ENCODE measurements around the gene RAX. TPM values are rescaled to one million over a fixed set of nuclear protein-coding genes. Genes with fewer than 3 reads are reported as not detected.

The RAX gene
- total RNA-seq (2014; rRNA removed; shearing (Covaris generic)) = not detected in 2 replicates
- polyA plus RNA-seq (2015; cell fraction: cytosol; rRNA removed) = not detected in 2 replicates
- polyA plus RNA-seq (2015; cell fraction: nucleus; rRNA removed) = not detected in 2 replicates

DNA sequence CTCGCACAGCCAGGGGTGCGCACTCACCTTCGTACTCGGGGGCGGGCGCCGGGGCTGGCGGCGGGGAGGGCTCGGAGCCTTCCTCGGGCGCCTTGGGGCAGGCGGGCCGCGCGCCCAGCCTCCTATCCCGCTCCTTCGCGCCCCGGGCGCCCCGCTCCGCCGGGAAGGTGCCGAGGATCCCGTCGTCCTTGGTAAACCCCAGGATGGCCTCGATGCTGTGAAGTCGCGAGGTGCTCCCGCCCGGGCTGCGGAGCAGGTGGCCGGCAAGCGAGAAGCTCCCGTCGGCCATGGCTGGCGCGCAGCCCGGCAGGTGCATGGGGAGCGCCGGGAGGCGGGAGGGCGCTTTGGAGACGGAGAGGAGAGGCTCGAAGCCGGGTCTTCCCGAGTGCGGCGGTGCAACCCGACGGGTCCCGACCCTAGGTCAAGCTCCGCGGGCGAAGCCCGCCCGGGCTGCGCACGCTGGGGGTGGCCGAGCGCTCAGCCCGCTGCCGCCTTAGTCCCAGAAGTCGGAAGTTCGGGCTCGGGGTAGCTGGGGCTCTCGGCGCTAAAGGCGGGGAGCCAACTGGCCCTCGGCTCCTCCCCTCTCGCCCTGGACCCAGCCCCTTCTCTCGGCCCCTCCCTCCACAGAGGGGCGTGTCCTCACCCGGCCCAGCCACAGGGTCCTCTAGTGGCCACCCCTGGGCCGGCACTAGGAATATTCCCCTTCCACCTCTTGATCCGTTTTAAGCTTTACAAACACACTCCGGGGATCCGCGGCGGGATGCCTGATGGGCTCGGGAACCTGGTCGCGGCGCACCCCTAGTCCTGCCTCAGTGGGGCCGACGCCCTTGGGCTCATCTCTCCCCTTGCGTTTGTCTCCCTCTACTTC lies at the start of gene RAX:
Gene RAX (minus strand): TSS at position 564 of the 868 bp plus-strand sequence. CDS start 248 bp downstream, at position 316.
- peak; percentile 21 for DNase-seq (ENCODE audit: low read depth)

DNA sequence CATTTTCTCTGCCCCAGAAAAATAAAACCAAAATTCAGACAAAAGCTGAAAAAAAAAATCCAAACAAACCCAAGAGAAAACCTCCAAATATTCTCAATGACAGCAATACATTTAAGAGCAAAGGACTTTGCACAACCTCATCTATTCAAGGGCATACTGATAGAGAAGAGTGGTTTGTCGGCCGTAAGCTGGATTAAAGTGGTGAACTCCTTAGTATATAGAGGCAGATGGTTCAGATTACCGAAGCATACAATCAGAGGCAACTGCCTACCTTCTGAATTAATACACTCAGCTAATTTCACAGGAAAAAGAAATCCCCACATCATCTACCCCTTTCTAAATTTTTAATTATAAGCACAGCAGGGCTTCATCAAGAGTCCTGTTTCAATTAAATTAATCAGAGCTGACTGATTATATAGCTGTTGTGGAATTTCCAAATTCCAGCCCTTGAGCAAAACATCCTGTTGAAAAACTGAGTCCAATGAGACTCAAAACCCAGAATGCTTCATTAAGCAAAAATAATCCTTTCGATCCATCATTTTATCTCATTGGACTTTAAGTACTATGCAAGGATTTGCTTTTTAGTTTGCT lies 45.3 kb upstream of the RAX start, which contains the start of gene CPLX4:
Gene CPLX4 (minus strand): TSS at position 190 of the 591 bp plus-strand sequence. CDS start 187 bp downstream, at position 3.
- DNase-seq (ENCODE audit: low read depth) = no peak

DNA sequence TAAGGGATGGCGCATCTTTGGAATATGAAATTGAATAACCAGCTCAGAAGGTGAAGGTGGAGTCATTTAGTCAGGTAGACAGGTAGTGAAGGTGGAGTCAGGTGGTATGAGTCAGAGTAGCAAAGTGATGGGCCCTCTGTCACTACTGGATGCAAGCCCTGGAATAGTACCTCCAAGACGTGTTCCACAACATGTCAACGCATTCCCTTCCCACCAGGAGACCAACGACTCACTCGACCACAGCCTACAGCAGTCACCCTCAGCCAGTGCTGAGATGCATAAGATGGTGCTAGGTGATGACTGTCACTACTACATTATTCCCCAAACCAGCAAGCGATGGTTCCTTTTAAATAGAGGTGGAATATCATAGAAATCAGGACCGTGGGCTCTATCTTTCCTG lies 38.4 kb upstream of the RAX start:
- DNase-seq (ENCODE audit: low read depth) = peak; percentile 11

DNA sequence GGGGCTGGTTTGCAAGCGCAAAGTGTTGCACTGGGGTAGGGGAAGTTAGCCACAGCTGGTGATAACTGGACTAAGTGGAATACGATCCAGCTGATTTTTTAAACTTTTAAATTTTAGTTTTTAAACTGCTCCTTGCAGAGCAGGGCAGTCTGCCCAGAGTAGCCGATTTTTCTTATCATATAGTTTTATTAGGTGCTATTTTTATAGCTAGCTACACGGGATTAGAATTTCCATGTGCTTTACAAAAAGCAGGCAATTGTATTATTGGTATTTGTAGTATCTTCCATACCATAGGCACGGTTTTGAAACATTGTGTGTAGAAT lies 35.6 kb upstream of the RAX start:
- DNase-seq (ENCODE audit: low read depth) = no peak

DNA sequence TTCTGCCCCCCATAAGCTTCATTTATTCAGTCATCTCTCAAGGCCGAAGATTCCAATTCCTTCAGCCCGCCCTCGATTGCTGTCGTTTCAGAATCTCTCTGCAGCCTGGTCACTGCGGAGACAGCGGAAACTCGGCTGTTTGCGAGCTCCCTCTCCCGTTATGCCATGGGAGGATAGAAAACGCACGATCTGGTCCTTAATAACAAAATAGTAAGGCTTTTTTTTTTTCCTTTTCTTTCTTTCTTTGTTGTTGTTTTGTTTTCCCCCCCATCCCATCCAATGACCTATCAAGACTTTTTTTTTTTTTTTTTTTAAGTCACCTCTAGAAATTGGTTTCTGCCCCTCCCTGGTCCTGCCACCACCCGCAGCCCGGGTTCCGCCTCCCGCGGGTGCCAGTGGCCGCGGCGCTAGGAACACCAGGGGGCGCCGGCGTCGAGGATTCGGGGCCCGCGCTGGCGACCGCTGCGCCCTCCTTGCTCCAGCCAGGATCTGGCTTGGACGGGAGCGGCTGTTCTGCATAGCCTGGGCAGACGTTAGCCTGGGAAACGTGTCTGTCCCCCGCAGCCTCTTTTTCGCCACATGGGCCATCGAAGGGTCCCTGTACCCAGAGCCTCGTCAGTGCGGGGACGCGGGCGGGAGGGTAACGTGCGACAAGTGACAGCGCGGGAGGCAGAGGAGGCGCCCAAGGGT lies 35.1 kb upstream of the RAX start:
- DNase-seq (ENCODE audit: low read depth) = peak; percentile 75

DNA sequence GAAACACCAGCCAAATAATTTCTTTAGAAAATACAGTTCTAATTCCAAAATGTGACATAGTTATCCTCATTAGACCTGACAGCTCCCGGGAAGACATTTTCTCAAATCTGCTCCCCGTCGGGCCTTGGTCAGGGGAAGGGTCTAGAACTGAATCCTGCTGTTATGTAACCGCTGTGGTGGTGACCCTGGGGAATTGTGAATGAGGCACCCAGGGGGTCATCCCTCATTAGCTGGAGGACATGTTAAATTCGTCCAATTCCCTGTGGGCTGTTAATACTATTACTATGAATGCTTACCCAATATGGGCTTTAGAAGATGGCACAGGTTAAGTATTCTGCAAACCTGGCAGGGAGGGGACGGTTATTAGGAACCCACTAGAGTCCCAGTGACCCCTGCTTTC lies 33.4 kb upstream of the RAX start:
- DNase-seq (ENCODE audit: low read depth) = no peak

DNA sequence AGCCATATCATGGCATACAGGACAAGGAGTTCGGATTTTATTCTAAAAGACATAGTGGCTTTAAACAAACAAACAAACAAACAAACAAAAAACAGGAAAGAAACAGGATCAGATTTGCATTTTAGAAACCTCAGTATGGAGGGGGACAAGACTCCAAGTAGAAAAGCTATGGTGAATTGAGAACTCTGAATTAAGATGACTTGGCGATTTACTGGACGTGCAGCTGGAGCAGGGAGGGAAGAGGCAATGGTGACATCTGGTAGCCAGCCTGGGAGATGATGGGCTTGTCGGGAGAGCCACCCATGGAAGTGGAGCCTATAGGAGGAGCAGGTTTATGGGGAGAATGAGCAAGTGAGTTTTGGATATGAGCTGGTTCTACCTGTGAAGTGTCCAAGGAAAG lies 32.0 kb upstream of the RAX start:
- DNase-seq (ENCODE audit: low read depth) = no peak

DNA sequence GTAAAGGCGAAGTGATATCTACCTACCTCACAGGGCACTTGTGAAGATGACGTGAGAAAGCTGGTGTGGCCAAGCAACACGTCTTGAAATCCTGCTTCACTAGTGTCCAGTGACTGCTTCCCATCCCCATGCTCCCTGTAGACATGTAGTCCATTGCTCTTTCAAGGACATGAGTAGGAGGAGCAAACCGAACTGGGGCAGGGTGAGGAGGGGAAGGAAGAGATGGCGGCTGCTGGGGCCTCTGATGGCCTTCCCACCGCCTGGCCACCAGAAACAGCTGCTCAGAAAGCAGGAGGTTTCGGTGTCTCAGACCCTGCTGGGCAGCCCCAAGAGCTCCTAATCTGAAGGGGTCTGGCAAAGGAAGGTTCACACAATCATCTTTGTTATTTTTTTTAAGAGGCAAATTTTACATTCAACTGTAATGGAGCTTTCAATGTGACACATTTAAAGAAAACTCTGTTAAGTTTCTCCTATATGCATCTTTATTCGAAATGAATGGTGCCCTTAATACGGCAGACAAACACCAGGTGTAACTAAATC lies 30.5 kb upstream of the RAX start:
- no peak for DNase-seq (ENCODE audit: low read depth)

DNA sequence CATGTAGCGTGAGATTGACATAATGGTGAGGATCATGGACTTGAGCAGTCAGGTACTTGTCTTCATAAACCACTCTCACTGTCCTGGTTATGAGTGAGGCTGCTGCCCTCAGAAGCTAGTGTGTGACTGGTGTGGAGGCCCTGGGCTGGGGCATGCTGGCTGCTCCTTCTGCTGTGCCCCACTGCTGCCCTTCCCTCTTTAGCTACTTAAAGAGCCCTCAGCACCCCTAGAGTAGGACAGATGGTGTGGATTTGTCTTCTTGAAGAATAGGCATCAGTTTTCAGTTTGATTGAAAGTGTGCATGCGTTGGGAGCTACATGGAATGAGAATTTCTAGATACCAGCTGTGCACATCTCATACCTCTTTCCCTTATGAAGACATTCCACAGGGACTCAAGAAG lies 29.8 kb upstream of the RAX start:
- DNase-seq (ENCODE audit: low read depth) = no peak

DNA sequence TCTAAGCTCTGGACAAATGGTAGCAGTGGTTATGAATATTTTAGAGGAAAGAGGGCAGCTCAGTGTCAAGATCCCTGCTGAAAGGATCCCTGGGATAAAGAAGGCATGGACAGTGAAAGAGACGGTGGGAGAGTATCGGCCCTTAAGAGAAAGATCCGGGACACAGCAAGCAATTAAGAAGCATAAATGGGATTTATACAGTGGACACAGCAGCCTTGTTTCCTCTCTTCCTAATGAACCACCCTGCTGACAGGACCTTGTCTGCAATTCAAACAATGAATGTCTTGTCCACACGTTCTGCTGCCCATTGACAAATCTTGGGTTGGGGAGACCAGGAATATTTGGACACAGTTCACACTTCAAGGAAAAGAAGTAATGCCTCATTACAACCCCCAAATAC lies 28.7 kb upstream of the RAX start:
- no peak for DNase-seq (ENCODE audit: low read depth)

DNA sequence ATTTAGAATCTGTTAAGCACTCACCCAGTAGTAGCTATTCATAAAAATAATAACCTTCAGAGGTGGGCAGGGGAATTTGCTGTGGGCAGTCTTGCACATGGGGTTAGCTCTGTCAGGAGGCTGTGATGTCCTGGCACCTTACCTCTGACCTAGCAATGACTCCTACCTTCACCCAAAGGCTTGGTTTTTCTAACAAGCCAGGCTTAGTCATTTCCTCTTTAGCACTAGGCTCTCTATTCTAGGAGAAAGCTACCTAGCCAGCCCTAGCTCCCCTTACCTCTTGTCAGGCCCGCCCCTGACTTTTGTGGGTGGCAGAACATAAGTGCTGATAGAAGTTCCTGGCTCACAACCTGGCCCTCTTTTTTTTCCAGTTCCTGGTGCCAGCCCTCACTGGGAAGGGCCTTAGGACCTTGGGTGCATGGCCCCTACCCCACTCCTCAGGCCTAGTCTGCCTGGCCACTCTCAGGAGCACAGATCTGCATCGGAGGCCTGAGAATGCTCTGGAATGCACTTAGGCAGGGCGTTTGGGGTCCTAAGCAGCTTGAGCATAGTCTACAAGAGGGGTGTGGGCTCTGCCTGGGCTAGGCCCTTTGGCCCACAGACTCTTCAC lies 27.5 kb upstream of the RAX start:
- peak; percentile 44 for DNase-seq (ENCODE audit: low read depth)

DNA sequence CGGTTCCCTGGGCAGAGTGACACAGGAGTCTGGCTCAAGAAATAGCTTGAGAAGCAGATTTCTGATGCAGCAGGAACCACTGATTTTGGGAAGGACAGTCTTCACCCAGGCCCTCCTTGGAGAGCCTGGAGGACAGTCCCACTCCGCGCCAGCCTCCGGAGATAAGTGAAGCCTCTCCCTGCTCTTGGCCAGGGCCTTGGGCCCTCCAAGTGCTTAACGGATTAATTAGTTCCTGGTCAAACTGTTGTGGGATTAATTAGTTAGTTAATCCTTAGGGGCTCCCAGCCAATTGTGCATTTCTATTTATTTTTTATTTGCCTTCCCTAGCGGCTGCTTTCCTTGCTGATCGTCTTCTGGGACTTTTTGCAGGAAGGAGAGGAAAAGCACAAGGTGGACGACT lies 25.6 kb upstream of the RAX start:
- DNase-seq (ENCODE audit: low read depth) = no peak

DNA sequence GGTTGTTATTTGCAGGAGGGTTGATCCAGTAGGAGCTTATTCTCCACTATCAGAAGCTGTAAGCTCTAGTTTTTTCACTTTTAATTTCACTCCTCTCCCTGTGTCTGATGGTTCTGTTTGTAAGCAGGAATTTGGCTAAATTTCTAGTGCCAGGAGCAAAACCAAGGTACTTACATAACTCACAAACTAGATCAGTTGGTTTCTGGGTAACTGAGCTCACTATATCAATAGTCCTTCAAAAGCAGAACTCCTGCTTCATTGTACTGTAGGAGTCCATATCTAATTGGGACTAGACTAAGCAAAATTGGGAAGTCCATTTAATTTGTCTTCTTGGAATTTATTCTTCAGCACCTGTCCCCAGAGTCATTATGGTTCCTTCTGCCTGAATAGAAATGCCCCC lies 20.1 kb upstream of the RAX start:
- no peak for DNase-seq (ENCODE audit: low read depth)

DNA sequence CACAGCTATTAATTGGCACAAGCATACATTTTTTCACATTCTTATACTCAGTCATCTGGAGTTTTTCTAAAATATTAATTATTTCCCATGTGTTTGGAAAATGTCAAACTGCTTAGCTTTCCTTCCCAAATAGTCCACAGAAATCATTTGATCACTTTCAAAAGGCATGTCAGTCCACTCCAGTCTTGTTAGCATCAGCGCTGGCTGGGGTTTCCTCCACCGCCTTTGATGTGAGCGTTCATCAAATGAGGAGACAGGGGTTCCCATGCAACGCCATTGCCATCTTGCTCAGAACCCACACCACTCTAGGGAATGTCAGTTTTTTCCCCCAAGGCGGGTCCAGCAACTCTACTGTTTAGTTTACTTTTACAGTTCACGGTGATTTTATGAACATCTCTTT lies 13.1 kb upstream of the RAX start:
- DNase-seq (ENCODE audit: low read depth) = no peak

DNA sequence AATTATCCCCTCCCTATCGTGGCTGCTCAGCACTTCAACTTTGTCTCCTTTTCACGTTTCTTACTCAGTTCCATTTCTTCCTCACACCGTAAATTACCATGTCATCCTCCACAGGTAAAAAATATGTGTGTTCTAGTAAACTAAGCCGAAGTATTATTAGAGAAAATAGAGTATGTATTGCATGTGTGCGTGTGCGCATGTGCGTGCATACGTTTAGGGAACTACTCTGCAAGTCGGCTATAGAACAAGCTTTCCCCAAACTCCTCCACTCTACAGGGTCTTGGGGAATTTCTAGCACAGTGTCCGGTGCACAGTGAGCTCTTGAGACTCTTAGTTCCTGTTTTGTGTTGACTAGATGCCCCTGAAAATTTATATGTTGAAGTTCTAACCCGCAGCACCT lies 9.1 kb upstream of the RAX start:
- no peak for DNase-seq (ENCODE audit: low read depth)

DNA sequence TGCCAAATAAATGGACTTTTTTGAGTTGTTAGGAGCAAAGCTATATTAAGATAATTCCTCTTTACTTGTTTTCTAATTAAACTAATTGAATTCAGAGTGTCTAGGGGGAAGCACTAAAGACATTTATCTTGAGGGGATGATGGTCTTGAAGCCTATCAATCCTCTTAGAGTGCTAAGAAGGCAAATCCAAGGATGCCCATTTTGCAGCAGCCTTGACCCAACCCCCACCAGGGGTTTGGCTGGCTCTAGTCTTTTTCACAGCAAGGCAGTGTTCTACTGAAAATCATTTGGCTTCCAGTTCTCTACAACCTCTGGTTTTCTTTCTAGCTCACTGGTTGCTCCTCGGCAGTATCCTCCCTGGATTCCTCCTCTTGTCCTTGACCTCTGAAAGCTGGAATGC lies 6.5 kb upstream of the RAX start:
- no peak for DNase-seq (ENCODE audit: low read depth)

DNA sequence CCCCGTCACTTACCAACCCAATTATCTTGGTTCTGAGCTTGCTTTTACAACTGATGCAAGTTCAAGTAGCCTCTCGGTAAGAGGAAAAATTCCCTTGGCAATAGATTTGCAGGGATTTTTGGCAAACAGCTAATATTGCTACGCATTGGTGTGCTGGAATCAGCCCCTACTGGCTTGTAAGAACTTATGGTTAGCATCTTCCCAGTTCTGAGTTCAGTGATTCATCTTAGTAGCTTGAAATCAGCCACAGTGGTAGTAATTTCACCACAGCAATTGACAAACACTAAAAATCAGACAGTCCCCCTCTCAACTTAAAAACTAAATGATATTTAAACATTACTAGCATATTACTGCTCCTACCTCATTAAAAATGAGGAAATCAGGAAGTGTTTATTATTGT lies 5.9 kb upstream of the RAX start:
- DNase-seq (ENCODE audit: low read depth) = no peak

DNA sequence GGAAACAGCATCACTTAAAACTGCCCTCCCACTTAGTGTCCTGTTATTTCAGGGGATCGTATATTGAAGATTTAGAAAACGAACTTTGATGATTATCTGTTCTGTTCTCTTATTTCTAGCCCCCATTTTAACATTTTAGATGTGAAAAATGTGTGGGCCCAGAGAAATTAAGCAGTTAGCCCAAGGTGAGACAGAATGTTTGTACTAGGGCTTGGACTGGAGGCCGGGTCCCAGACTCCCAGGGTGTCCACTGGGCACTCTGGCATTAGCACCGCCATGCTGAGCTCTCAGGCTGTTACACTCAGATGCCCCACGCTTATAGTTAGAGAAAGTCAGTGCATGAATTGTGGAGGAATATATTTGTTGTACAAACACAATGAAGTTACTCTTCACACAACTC lies 5.5 kb upstream of the RAX start:
- no peak for DNase-seq (ENCODE audit: low read depth)

DNA sequence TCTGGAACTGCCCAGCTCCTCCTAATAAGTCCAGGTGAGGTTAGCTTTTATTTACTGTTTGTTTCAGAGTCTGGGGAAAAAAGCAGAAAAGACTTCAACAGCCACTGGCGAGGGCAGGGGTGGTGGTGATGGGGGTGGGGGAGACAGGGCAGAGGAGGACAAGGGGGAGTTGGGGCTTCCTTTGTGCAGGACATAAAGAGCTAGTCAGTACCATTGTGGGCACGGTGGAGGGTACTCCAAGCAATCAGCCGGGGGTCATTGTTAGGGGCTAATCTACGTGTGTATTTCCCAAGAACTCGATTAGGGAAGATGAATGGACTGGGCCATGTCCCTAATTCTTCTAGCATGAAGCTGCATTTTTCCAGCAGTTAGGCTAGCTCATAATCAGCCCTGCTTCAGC lies 2.8 kb upstream of the RAX start:
- no peak for DNase-seq (ENCODE audit: low read depth)

DNA sequence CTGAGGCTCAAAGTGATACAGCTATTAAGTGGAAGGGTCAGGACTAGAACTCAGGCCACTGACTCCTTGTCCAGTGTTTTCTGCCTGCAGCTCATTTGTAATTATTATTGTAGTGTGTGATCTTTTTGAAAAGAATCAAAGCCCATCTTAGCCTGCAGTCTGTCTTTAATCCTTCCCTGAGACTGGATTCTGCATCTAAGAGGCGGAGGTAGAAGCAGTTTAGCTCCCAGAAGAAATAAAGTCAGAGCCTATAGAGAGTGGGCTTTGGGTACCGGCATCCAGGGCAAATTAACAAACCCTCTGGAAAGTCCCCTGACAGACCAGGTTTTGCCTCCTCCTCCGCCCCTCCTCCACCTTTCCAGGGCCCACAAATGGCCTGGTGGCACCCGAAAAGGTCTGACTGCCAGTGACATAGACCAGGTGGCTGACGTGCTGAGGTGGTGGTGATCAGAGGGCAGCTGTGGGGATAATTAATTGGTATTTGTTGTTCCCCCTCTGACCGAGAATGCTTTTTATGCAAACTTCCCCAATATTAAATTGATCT lies 2.2 kb upstream of the RAX start:
- DNase-seq (ENCODE audit: low read depth) = no peak

DNA sequence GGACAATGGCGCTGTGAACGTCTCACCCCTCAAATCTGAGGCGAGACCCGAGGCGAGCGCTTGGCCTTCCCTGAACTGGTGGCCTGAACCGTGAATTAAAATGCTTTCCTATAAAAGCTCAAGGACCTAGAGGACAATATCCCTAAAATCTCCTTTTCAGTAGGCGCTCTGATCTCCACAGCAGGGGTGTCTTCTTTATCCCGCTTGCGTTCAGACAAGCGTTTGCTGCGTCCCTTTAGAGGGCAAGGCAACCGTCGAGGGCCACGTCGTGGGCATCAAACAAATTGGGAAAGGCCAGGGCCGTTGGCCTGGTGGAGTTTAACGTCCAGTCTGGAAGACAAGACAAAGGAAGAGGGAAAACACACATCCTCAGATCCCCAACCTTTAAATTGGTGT lies 1.3 kb upstream of the RAX start:
- DNase-seq (ENCODE audit: low read depth) = no peak
